ENCODE data around the gene CNGA2.
"Not testable (repeated sequence)": the region's sequence is repeated elsewhere in the genome, so short reads cannot be mapped to it uniquely, and the experiment has no call there.

CNGA2 gene

DNA sequence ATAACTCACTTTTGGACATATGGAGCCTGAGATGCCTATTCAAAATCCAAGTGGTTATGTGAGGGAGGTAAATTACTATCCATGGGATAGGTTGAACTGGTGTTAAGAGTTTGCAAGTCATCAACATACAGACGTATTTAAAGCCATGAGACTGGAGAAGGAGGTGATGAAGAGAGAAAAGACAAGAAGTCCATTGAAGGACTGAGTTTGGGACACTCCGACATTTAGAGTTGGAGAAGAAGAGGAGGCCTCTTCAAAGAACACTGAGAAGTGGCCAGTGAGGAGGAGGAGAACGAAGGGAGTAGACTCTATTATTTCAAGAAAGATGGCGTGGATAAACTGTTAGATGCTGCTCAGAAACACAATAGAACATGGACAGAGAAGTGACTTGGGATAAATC lies at the start of gene CNGA2:
Gene CNGA2 (plus strand): TSS at position 301 of the 400 bp plus-strand sequence. CDS start 3,738 bp downstream, outside the sequence.
- no peak within 1 kb of the TSS for H3K4me3 ChIP-seq (ENCODE audit: low read length)
- no peak for TF ChIP-seq ZNF274 (IDR thresholded peaks at IDR 0.05; ENCODE audit: low read depth, low read length)

DNA sequence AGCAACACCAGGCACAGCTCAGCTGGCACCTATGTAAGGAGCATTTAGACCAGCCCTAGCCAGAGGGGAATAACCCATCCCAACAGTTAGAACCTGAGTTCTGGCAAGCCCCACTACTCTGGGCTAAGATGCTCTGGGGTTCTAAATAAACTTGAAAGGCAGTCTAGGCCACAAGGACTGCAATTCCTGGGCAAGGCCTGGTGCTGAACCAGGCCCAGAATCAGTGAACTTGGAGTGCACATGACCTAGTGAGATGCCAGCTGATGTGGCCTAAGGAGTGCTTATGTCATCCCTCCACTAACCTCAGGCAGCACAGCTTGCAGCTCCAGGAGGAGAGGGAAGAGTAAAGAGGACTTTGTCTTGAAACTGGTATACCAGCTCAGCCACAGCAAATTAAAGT lies 46.9 kb upstream of the CNGA2 start:
- TF ChIP-seq ZNF274 (IDR thresholded peaks at IDR 0.05; ENCODE audit: low read depth, low read length) = no peak
- no peak overlapping the region for H3K4me3 ChIP-seq (ENCODE audit: low read length)

DNA sequence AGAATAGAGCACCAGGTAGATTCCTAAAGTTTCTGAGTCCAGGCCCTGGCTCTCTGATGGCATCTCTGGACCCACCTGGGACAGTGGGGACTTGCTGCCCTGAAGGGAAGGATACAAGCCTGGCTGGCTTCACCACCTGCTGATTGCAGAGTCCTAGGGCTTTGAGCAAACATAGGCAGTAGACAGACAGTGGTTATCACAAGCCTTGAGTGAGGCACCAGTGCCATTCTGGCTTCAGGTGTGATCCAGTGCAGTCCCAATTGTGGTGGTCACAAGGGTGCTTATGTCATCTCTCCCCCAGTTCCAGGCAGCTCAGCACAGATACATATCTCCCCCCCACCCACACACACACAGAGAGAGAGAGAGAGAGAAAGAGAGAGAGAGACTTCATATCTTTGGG lies 45.9 kb upstream of the CNGA2 start:
- no peak overlapping the region for H3K4me3 ChIP-seq (ENCODE audit: low read length)
- no peak for TF ChIP-seq ZNF274 (IDR thresholded peaks at IDR 0.05; ENCODE audit: low read depth, low read length)

DNA sequence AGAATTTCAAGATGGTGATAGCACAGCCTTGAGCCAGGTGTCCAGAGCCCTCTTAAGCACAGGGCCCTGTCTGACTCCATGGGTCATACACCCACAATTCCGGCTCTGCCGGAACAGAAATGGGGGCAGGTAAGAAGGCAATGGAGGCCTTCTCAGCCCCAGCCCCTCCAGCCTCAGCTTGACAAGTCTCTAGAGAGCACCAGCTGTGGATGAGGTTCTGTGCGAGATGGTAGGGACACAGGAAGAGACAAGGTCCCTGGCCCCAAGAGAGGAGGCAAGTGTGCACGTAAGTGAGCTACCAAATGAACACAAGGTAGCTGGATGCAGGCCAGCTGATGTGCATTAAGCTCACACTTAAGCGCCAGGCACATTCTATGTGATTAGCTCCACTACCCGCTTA lies 41.7 kb upstream of the CNGA2 start:
- no peak for TF ChIP-seq ZNF274 (IDR thresholded peaks at IDR 0.05; ENCODE audit: low read depth, low read length)
- H3K4me3 ChIP-seq (ENCODE audit: low read length) = no peak overlapping the region

DNA sequence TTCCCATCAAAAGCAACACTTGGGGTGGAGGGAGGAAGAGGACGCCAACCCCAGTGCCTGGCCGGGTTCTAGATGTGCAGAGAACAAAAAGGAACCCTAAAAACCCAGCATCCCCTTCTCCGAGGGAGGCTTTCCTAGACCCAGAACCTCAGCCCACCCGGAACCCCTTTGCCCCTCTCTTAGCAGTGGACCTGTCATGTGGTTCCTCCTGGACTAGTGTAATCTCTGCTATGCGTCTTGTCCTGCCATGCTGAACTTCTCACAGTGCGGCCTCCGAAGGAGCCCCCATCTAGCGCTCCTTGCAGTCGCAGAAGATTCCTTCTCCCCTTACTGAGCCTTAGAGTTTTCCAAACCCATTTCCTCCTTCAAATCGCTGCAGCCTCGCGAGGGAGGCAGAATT lies 40.4 kb upstream of the CNGA2 start:
- H3K4me3 ChIP-seq (ENCODE audit: low read length) = no peak overlapping the region
- no peak for TF ChIP-seq ZNF274 (IDR thresholded peaks at IDR 0.05; ENCODE audit: low read depth, low read length)

DNA sequence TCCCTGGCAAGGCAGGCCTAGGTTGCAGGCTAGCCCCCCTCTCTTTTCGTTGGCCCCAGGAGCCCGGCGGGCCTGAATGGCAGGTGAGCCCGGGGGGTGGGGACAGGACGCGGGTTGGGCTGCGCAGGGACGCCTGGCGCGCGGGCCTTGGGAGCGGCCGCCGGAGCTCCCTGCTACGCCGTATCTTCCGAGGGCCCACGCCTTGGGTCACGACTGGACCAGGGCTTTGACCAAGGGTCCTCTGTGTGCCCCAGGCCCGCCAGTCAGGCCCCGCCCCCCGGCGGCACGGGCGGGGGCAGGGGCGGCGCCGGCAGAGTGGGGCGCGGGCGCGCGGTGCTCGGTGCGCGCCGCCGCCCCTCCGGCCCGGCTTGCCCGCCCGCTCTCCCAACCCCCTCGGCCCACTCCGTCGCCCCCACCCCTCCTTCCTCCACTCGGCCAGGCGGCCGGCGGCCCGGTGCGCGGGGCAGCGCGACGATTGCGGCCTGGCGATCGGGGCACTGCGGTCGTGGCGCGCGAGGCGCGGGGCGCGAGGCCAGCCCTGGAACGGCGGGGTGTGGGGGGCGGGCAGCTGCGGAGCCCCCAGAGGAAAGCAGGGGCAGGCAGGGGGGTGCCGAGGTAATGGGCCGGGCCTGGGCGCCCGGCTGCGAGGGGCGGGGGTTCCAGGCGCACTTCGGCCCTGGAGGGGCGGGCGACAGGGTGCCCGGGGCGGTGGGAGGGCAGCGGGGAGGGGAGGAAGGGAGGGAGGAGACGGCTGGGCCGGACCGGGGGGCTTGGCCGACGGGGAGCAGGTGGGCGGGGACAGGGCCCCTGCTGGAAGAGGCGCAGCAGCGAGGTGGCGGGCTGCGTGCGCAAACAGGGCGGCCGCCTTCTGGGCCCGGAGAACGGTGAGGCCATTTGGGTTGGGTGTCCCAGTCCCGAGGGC lies 39.6 kb upstream of the CNGA2 start, which contains the start of gene PRRG3:
Gene PRRG3 (plus strand): TSS at position 798 of the 922 bp plus-strand sequence. CDS start 3,357 bp downstream, outside the sequence.
- H3K4me3 ChIP-seq (ENCODE audit: low read length) = no peak within 1 kb of the TSS

DNA sequence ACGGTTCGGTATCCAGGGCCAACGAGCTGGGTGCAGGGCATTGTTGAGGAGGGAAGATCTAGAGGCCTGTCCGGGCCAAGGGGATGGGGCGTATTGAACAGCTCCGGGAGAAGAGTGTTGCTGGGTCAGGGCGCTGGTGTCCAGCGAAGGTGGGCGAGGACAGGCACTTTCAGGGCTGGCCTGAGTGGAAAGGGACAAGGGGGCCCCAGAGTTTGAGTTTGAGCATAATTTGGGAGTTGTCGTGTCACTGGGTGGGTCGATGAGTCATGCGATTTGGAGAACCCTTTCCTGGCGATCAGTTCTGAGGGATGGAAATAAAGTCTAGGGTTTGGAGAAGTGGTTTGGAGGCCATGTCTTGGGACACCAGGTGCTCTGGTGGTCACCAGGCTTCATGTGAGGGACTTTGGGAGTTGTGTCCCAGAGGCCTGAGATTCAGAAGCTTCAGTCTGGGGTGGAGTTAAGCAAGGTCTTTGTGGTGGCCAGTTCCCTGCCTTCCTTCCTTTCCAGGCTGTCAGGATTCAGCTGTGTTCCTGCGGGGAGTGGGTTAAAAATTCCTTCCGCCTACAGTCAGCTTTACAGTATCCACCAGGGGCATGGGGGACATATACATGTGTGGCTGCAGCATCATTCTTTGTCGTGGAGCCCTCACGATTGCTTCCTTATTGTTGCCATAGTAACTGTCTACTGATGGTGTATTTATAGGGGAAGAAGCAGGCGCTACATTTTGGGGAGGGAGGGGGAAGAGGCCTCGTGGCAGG lies 38.8 kb upstream of the CNGA2 start:
- H3K4me3 ChIP-seq (ENCODE audit: low read length) = no peak overlapping the region
- no peak for TF ChIP-seq ZNF274 (IDR thresholded peaks at IDR 0.05; ENCODE audit: low read depth, low read length)

More for the DNA sequence above, 39.6 kb upstream of the CNGA2 start, which contains the start of gene PRRG3:
- no peak for TF ChIP-seq ZNF274 (IDR thresholded peaks at IDR 0.05; ENCODE audit: low read depth, low read length)

DNA sequence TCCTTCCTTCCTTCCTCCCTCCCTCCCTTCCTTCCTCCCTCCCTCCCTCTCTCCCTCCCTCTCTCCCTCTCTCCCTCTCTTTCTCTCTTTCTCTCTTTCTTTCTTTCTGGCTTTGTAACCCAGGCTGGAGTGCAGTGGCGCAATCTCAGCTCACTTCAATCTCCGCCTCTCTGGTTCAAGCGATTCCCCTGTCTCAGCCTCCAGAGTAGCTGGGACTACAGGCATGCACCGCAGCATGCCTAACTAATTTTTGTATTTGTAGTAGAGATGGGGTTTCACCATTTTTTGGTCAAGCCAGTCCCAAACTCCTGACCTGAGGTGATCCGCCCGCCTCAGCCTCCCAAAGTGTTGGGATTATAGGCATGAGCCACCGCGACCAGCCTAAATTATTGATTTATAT lies 37.5 kb upstream of the CNGA2 start:
- H3K4me3 ChIP-seq (ENCODE audit: low read length) = not testable (repeated sequence)

DNA sequence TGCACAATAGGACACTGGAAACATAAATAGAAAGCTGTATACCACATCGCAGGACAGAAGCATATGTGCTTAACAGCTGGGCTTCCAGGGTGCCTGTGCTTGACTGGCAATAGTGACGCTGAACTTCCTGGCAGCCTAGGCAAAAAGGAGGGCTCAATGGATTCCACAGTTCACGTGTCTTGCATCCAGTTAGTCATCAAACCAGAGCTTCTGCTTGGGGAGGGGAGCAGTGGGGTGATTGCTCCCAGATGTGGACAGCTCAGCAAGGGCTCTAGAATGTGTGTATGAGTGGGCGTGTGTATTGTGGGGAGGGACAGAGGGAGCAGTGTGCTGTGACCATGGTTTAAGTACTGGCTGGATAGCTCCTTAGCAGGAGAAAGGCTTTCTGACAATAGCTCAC lies 37.0 kb upstream of the CNGA2 start:
- no peak for TF ChIP-seq ZNF274 (IDR thresholded peaks at IDR 0.05; ENCODE audit: low read depth, low read length)
- no peak overlapping the region for H3K4me3 ChIP-seq (ENCODE audit: low read length)

DNA sequence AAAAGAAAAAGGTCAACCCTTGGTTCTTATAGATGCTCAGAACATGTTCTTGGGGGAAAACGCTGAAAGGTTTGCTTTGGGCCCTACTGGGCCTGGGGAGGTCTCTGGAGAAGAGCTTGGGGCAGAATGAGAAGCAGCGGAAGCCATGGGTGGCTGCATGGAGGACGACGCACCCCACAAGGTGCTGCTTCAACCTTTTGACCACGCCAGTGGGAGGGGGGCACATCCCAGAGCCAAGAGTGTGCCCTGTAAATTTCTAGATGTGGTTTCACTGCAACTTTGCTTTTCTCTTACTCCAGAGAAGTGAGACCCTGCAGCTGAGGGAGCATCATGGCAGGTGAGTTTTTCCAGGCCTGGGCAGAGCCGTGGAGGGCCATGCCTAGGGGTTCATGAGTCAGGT lies 36.1 kb upstream of the CNGA2 start:
- no peak for TF ChIP-seq ZNF274 (IDR thresholded peaks at IDR 0.05; ENCODE audit: low read depth, low read length)
- no peak overlapping the region for H3K4me3 ChIP-seq (ENCODE audit: low read length)

DNA sequence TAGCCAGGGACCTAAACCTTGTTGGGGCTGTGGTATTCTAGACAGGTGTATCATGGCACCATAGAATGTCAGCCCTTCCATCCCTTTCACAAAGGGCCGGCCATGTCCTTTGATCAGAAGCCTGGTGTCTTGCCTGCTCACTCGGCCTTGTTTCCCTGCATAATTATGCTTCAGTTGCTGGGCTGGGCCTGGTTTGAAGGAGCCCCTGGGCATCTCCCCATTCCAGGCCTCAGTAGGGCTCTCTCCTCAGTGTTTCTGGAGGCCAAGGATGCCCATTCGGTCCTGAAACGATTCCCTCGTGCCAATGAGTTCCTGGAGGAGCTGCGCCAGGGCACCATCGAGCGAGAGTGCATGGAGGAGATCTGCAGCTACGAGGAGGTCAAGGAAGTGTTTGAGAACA lies 34.8 kb upstream of the CNGA2 start:
- H3K4me3 ChIP-seq (ENCODE audit: low read length) = no peak overlapping the region
- TF ChIP-seq ZNF274 (IDR thresholded peaks at IDR 0.05; ENCODE audit: low read depth, low read length) = no peak

DNA sequence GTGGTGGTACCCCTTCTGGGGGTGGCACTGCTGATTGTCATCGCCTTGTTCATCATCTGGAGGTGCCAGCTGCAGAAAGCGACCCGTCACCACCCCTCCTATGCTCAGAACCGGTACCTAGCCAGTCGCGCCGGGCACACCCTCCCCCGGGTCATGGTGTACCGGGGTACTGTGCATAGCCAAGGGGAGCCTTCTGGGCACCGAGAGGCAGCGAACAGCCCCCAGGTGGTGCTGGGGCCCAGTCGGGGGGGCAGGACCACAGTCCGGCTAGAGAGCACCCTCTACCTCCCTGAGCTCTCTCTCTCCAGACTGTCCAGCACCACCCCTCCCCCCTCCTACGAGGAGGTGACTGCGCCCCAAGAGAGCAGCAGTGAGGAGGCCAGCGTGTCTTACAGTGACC lies 34.0 kb upstream of the CNGA2 start:
- no peak overlapping the region for H3K4me3 ChIP-seq (ENCODE audit: low read length)
- no peak for TF ChIP-seq ZNF274 (IDR thresholded peaks at IDR 0.05; ENCODE audit: low read depth, low read length)

DNA sequence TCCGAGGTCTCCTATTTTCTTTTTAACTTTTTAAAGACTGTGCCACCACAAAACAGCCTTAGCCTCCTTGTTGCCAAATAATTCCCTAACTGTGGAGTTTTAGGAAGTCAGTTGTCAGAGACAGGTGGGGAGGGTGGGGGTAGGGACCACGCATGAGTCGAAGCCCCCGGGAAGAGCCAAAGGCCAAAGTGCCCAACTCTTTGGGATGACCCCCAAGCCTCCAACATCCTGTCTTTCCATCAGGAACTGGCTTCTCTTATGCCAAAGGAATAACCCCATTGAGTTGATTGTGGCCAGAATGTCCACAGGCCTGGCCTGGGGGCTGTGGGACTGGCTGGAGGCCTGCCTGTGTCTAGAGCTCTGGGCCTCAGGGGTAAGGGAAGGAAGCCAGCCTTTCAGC lies 33.5 kb upstream of the CNGA2 start:
- H3K4me3 ChIP-seq (ENCODE audit: low read length) = no peak overlapping the region
- TF ChIP-seq ZNF274 (IDR thresholded peaks at IDR 0.05; ENCODE audit: low read depth, low read length) = no peak

DNA sequence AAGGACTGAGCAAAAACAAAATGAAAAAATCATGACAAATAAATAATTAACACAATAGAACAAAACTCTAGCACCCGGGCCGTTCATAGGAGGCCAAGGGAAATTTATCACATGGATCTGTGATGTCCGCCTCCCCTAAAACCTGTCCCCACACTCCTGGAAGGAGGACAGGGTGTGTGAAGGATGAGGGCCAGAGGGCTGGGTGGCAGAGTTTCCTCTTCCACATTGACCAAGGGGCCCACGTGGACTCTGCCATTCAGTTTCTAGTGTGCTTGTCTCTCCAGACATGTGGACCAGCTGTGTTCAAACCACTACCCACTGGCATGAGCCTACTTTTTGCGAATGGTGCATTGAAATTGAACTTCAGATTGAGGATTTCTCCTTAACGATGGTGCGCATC lies 33.0 kb upstream of the CNGA2 start:
- no peak overlapping the region for H3K4me3 ChIP-seq (ENCODE audit: low read length)
- no peak for TF ChIP-seq ZNF274 (IDR thresholded peaks at IDR 0.05; ENCODE audit: low read depth, low read length)
